Body of pancreas (tissue), 4 donors: ENCODE data around the gene NXPH4.

Experiments used
- CTCF ChIP-seq, 7 experiments: fragments of 450-650 bp in 4 of 7; fragments of 200-600 bp in 3 of 7; sonication (generic) in 3 of 7; IDR thresholded peaks; one replicate each; pipeline ENCODE4 v1.5.1; 2016 to 2019; ENCODE audit warnings: antibody characterized with exemption in 7 of 7
- POLR2A ChIP-seq, 3 donors: fragments of 450-650 bp; IDR thresholded peaks; one replicate each; pipeline ENCODE4 v1.6.1; 2016; ENCODE audit warnings: antibody characterized with exemption in 3 of 3, mild to moderate bottlenecking in 2 of 3

- TF ChIP-seq CTCF (IDR thresholded peaks at IDR 0.05) (no peak), POLR2A (IDR thresholded peaks at IDR 0.05) (no peak)
These were observed 23.7 kb upstream of the NXPH4 start for GRCh38 chr12:57192920-57193319.
